OCI-LY3 (cell line): ENCODE data around the gene CDK5R1.

Source experiments
- EZH2phosphoT487 ChIP-seq: fragments of 200-600 bp; shearing (Covaris generic); IDR thresholded peaks from 2 replicates; pipeline ENCODE4 v1.6.1; 2018; ENCODE audit warnings: antibody characterized with exemption, mixed run types, low read depth
- TF ChIP-seq, protein P1 (sequence below): fragments of 200-600, 300-600 bp; sonication (generic); IDR thresholded peaks from 2 replicates; pipeline ENCODE4 v1.5.1; 2014; ENCODE audit warnings: antibody characterized with exemption, low read length, low read depth

DNA sequence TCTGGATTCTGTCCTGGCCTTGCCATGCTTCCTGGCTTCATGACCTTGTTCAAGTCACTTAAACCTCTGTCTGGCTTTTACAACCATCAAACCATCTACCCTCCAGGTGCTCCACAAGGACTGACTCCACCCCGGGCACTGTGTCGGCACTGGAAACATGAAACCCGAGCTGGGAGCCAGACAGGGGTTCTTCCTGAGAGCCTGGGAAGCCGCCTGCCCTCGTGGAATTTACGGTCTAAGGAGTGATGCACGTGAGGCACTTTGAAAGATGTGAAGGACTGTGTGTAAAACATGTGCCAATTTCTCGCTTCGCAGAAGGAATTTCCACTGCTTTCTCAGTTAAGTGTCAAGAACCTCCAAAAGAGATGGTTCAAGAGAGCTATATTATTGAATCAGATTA lies 11.6 kb downstream of the CDK5R1 start:
- TF ChIP-seq, protein P1, sequence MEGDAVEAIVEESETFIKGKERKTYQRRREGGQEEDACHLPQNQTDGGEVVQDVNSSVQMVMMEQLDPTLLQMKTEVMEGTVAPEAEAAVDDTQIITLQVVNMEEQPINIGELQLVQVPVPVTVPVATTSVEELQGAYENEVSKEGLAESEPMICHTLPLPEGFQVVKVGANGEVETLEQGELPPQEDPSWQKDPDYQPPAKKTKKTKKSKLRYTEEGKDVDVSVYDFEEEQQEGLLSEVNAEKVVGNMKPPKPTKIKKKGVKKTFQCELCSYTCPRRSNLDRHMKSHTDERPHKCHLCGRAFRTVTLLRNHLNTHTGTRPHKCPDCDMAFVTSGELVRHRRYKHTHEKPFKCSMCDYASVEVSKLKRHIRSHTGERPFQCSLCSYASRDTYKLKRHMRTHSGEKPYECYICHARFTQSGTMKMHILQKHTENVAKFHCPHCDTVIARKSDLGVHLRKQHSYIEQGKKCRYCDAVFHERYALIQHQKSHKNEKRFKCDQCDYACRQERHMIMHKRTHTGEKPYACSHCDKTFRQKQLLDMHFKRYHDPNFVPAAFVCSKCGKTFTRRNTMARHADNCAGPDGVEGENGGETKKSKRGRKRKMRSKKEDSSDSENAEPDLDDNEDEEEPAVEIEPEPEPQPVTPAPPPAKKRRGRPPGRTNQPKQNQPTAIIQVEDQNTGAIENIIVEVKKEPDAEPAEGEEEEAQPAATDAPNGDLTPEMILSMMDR = no peak
- TF ChIP-seq EZH2phosphoT487 = no peak
